Stimulated activated CD4-positive, alpha-beta T cell treated with anti-CD3 and anti-CD28 coated beads, TNF-alpha, amount 100 ng/mL, for 1 hour (primary cell): ENCODE results near the gene ARL4D.
"Not testable (repeated sequence)": the region's sequence is repeated elsewhere in the genome, so short reads cannot be mapped to it uniquely, and the experiment has no call there.

Experiments used
- DNase-seq, 3 donors: peaks; one replicate each; pipeline ENCODE4 v3.0.0-alpha.2; 2020; ENCODE audit warnings: low read depth in 3 of 3, low spot score in 1 of 3

The ARL4D gene

GRCh38 chr17:43419375-43419882, 20.6 kb downstream of the ARL4D start:
- not testable (repeated sequence) for DNase-seq

GRCh38 chr17:43423777-43424455, 25.1 kb downstream of the ARL4D start:
- no peak for DNase-seq

GRCh38 chr17:43427362-43428043, 28.7 kb downstream of the ARL4D start:
- DNase-seq, result no peak

- no peak for DNase-seq
Measured at GRCh38 chr17:43428524-43428923, 29.7 kb downstream of the ARL4D start.

GRCh38 chr17:43430936-43431713, 32.3 kb downstream of the ARL4D start:
- no peak for DNase-seq

- no peak for DNase-seq
Measured at GRCh38 chr17:43431714-43432523, 33.1 kb downstream of the ARL4D start.

- DNase-seq, result no peak
Measured at GRCh38 chr17:43434902-43435319, 36.1 kb downstream of the ARL4D start.

GRCh38 chr17:43437756-43438155, 39.0 kb downstream of the ARL4D start:
- DNase-seq, result no peak

- DNase-seq, result no peak
Measured at GRCh38 chr17:43438626-43439025, 39.8 kb downstream of the ARL4D start.

- no peak for DNase-seq
Measured at GRCh38 chr17:43439041-43439440, 40.2 kb downstream of the ARL4D start.

GRCh38 chr17:43442711-43443110, 43.9 kb downstream of the ARL4D start:
- DNase-seq, result no peak

- DNase-seq, result no peak
Measured at GRCh38 chr17:43443381-43443780, 44.6 kb downstream of the ARL4D start.

- DNase-seq, result no peak
Measured at GRCh38 chr17:43444223-43445008, 45.6 kb downstream of the ARL4D start.

GRCh38 chr17:43445009-43445589, 46.3 kb downstream of the ARL4D start:
- DNase-seq, result no peak

- no peak for DNase-seq
Measured at GRCh38 chr17:43446773-43447172, 48.0 kb downstream of the ARL4D start.

GRCh38 chr17:43448720-43449469, 50.1 kb downstream of the ARL4D start:
- DNase-seq, result no peak

GRCh38 chr17:43449470-43450248, 50.9 kb downstream of the ARL4D start:
- DNase-seq, result no peak
